GM19193 (cell line): ENCODE measurements around the gene GOLGA2.

Experiments used
- POLR2A ChIP-seq: IDR thresholded peaks from 4 replicates; pipeline ENCODE4 v1.6.1; 2011; ENCODE audit not compliant: insufficient read depth, insufficient read length; ENCODE audit errors: extremely low read depth

The GOLGA2 gene

DNA sequence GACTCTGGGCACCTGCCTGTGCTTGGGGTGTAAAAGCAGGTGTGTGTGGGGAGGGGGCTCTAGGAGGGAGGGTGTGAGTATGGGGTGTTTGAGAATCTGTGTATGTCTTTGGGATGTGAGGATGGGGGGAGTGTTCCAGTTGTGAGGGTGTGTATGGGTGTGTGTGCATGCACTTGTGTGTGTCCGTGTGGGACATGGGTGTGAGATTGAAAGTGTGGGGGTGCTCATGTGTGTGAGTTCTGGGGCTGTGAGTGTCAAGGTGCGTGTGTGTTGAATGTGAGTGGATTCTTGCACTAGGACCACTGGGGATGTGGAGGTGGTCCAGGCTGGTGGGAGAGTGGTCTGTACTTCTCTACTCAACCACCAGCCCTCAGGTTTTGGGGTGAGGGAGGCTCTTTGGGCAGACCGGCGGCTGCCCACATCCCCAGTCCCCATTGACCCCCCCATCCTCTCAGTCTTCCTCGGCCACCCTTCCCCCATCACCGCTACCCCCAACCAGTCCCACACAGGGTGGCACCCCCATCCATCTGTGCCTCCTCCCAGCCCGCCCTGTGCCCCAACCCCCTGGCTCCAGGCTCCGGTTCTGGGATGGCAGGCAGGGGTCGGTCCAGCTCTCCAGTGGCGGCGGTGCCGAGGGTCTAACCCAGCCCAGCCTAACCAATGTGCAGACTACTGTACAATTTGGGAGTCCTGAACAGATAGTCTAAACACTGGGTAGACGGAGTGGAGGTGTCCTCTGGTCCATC, 31.5 kb downstream of the GOLGA2 start:
- no peak for TF ChIP-seq POLR2A

DNA sequence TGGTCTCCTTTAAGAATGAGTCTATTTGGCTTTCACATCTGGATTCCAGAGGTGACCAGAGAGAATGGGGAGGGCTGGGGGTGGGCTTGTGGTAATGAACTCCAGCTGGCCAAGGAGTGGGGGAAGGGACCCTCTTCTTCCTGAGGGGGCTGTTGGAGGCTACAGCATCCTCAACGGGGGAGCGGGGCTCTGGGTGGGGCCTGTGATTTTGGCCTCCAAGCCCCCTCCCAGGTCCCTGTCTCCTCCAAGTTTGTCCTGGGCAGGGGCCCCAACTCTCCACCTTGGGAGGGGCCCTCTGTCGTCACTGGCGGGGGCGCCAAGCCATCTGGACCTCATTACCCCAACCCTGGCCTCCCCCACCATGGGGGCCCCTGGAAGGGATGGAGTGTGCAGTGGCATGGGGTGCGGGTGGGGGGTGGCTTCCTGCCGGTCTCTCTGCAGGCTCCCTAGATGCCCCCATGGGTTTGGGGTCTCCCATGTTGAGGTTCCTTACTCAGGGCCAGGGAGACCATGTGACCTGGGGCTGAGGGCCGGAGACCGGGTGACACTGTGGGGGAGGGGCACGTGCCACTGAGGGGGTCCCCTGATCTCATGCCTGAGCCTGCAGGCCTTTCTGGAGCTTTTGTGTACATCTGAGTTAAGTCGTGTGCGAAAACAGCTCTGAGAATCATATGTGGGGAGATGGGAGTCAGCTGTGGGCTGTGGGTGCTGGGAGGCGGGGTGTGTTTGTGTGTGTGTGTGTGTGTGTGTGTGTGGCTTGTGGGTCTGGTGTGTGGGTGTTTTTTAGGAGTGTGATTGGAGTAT, 32.4 kb downstream of the GOLGA2 start:
- no peak for TF ChIP-seq POLR2A

DNA sequence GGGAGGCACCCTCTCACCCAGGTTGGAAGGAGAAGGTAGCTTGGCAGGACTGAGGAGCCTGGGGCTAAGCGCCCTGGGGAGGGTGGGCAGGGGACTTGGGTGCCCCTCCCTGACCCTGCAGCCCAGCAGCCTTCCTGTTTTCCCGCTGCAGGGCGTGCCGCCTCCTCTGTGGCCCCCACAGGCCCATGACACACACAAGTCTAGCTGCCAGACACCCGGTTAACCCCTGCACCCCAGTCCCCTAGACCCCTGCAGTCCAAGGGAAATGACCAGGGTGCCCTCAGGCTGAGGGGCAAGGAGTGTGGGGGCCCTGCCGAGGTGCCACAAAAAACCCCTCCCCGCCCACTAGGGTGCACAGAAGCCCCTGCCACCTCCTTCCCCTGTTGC, 33.0 kb downstream of the GOLGA2 start:
- no peak for TF ChIP-seq POLR2A

DNA sequence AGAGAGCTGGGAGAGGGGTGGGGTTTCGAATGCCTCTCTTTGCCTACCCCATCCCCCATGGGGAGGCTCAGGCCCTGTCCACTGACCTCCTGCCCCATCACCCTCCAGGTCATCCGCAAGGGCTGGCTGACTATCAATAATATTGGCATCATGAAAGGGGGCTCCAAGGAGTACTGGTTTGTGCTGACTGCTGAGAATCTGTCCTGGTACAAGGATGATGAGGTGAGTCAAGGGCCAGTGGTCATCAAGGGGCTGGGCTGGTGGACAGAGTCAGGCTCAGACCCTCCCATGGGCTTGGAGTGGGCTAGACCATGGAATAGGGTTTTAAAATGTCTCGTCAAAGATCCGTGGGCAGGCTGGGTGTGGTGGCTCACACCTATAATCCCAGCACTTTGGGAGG, 33.7 kb downstream of the GOLGA2 start:
- no peak for TF ChIP-seq POLR2A

DNA sequence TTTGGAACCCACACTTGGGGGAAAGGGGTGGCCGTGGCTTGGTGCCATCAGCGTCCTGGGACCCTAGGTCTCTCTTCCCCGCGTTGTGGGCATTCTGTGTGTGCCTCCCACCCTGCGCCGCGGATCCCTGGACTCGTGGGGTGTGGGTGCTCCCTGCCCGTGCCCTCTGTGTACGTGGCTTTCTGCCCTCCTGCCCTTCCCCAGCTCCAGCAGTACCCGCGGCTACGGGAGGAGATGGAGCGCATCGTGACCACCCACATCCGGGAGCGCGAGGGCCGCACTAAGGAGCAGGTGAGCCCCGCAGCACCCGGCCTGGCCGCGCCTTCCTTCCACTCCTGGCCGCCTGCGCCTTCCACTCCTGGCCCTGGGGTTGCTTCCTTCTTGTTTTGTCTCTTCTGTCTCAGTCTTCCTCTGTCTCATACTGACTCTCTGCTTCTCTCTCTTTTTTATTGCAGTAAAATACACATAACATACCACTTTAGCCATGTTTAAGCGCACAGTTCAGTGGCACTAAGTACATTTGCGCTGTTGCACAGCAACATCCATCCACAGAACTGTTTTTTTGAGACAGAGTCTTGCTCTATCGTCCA, 41.9 kb downstream of the GOLGA2 start:
- TF ChIP-seq POLR2A: no peak

DNA sequence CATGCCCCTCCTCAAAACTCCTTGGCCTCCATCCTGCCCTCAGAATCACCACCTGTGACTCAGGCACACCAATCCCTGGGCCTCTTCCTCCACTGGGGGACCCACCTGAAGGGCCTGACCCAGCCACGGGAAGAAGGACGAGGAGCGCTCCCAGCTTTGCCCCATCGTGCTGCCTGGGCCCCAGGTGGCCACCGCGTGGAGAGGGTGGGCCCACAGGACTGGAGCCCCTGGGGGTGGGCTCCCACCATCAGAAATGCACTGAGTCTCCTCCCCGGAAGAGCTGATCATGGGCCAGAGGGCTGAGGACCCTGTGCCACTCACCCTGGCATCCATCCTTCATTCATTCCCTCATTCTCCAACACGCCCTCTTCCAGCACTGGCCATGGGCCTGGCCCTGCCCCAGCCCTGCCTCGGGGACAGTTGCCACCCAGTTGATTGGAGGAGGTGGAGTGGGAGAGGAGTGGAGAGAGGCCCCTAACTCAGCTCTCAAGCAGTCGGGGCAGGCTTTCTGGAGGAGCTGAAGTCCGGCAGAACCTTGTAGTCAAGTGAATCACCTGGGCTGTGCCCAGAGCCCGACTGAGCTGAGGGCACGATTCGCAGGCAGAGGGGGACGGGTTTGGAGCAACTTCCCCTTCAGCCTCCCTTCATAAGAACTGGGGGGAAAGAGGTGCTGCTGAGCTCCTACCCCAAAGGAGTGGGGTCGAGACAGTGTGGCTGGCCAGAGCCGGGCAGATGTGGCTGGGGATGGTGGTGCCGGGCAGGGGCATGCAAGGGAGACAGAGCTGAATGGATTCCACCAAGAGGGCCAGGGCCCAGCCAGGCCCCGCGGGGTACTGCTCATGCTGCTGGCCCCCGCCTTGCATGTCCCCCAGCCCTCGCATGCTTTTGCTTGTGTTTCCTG, 43.0 kb downstream of the GOLGA2 start:
- no peak for TF ChIP-seq POLR2A

DNA sequence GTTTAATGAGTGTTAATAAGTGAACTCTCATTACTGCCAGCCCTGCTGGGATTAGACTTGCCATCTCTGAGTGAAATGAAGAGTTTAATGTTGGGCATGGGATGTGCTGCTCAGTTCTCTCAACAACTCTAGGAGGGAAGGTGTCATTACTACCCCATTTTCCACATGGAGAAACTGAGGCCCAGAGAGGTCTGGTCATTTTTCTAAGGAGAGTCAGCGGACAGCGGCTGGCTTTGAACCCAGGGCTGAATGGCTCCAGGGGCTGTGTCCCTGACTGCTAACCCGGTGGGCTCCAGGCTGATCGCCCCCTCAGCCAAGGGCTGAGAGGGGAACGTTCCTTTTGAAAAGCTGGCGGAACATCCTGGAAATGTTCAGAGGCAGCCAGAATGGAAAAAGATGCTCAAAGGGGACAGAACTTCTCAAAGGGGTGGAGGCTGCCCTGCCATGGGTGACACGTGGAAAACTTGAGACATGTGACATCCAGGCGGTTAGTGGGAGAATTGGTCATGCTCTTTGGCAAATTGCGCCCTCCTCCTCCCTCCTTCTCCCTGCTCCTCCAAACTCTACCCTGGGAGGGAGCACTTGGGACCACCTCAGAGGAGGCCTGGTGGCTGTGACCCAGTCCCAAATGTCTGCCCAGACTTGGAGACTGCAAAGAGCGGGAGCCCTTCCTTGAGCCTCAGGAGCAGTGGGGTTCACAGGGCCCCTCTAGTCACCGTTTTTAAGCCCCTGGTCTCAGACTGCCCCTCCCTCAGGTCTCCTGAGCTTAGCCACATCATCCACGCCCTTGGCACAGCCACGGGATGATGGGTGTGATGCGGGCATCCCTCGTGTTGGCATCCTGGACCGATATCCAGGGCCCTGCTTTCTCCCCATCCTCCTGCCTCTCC, 43.9 kb downstream of the GOLGA2 start:
- no peak for TF ChIP-seq POLR2A

DNA sequence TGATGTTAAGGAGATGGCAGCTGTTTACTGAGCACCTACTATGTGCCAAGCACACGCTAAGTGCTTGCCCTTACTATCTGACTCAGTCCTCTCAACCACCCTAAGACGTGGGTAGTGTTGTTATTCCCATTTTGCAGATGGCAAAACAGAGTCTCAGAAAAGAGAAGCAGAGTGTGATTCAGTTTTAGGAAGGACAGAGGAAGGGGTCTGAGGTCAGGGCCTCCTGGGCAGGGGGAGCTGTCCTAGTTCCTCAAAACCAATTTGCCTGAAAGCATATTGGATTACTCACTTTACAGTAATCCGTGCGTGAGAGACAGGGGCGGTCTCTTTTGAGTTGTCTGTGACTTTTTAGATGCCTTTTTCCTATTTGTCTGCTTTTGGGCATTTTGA, 49.4 kb downstream of the GOLGA2 start:
- TF ChIP-seq POLR2A: no peak

DNA sequence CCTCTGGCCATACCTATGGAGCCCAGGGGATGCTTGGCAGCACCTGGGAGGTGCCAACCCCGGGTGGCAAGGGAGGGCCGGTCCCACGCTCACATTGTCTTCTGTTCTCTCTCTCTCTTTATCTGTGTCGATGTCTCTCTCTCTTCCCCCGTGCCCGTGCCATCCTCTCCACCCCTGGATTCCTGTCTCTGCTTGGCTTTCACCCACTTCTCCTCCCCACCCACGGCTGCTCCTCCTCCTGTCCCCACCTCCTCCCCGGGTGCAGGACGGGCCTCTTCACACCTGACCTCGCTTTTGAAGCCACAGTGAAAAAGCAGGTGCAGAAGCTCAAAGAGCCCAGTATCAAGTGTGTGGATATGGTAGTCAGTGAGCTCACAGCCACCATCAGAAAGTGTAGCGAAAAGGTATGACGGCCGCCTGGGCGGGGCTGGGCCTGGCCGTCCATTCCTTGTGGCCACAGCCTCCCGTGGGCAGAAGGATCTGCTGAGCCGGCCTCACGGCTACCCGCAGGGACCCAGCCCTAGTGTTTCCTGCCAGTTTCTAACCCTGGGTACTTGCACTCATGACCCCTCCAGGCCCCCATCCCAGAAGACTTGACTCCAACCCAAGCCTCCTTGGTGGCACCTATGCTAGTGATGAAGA, 49.9 kb downstream of the GOLGA2 start:
- no peak for TF ChIP-seq POLR2A

DNA sequence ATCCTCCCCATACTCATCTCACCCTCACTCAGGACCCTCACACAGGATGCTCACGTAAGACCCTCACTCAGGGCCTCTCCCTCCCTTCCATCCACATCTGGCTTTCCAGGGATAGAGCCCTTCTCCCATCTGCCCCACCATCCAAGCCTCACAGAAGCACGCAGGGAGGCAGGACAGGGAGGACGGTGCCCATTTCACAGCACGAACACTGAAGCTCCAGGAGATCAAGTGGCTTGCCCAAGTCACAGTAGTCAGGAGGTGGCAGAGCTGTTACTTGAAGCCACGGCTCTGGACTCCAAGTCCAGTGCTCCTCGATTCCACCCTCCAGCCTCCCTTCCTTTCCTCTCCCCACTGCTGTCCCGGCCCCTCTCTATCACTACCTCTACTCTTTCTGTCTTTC, 50.9 kb downstream of the GOLGA2 start:
- TF ChIP-seq POLR2A: no peak

DNA sequence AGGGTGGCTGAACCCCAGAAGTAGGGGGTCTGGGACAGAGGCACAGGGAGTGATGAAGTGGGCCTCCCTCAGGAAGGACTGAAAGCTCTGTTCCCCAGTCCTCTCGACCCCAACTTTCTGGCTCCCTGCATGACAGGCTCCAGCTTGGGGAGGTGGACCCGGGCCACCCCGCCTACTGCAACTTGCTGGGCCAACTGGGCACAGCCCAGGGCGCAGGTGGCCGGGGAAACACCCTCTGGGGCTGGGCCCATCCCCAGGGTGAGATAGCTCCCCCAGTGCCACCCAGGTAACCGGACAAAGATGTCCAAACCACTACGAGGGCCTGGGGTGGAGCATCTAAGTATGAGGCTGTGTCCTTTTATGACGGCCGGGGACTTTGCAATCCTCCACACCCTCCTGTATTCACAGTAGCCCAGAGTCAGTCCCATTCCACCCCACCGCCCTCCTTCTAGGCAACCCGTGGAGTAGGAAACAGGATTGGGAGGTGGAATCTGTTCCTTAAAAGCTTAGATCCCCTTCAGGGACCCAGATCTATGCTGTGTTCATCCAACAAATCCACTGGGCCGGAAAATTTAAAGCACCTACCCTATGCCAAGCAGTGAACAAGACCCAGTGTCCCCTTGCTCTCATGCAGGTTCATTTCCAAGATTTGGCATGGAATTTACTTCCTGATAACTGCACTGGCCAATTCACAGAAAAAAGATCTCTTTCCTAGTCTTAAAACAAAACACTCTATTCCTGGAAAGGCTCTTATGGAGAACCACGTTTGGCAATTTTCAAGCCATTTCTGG, 52.7 kb downstream of the GOLGA2 start:
- TF ChIP-seq POLR2A: no peak

DNA sequence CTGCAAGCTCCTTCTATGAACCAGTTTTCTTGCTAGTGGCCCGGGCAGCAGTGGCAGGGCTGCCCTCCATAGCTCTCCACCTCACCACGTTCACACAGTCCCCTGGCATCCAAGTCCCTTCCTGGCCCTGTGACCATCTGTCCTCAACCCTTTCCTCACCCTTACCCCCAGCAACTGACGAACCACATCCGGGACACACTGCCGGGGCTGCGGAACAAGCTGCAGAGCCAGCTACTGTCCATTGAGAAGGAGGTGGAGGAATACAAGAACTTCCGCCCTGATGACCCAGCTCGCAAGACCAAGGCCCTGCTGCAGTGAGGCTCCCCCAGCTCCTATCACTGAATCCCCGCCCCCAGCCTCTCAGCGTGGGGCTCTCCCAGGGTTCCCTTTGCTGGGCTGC, 53.8 kb downstream of the GOLGA2 start:
- TF ChIP-seq POLR2A: no peak

DNA sequence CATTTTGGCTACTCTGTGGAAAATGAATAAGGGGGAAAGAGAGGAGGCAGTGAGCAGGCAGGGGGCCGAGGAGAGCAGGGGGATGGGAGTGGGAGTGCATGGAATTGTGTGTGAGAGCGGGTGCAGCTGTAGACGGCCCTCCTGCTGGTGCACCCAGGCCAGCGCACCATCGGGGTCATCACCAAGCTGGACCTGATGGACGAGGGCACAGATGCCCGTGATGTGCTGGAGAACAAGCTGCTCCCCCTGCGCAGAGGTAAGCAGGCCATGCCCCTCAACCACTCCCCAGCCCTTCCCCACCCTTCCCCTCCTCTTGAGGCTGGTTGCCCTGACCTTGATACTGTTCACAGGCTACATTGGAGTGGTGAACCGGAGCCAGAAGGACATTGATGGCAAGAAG, 56.0 kb downstream of the GOLGA2 start:
- TF ChIP-seq POLR2A: no peak
